ENCODE measurements around the gene MINDY4.

GRCh38 chr7:30862995-30863705 lies 91.9 kb downstream of the MINDY4 start:
- no peak for TF ChIP-seq POLR2A (IDR thresholded peaks at IDR 0.05; ENCODE audit: low read depth, low read length)
- TF ChIP-seq TAF1 (IDR thresholded peaks at IDR 0.05; ENCODE audit: low read depth, low read length) = no peak
- no peak for TF ChIP-seq POLR2AphosphoS5 (IDR thresholded peaks at IDR 0.05; ENCODE audit: low read depth, low read length)

Measured in GM12891 (cell line).